Thymus (tissue), 11 donors: ENCODE measurements around the gene TAF3. TPM values are rescaled to one million over a fixed set of nuclear protein-coding genes. Genes with fewer than 3 reads are reported as not detected.

Experiments
- DNase-seq, 9 donors: peaks; one replicate each; pipeline ENCODE4 v3.0.0-alpha.2; 2013; ENCODE audit warnings: low spot score in 9 of 9, low read depth in 6 of 9, missing footprints in 1 of 9
- H3K27ac ChIP-seq, 2 donors: one replicate each; pipeline ENCODE4 v1.5.1; 2013; ENCODE audit warnings: control low read depth in 1 of 2, low read depth in 1 of 2, low read length in 1 of 2, mild to moderate bottlenecking in 1 of 2, moderate library complexity in 1 of 2
- H3K27me3 ChIP-seq, 2 donors: one replicate each; pipeline ENCODE4 v1.5.1; 2013; ENCODE audit warnings: low read length in 1 of 2; ENCODE audit not compliant: control insufficient read depth in 2 of 2, insufficient read depth in 1 of 2
- H3K36me3 ChIP-seq, 2 donors: one replicate each; pipeline ENCODE4 v1.5.1; 2013; ENCODE audit warnings: low read length in 1 of 2, mild to moderate bottlenecking in 1 of 2, moderate library complexity in 1 of 2; ENCODE audit not compliant: control insufficient read depth in 2 of 2, insufficient read depth in 2 of 2
- H3K4me1 ChIP-seq, 2 donors: one replicate each; pipeline ENCODE4 v1.5.1; 2013; ENCODE audit warnings: low read length in 2 of 2; ENCODE audit not compliant: control insufficient read depth in 2 of 2, insufficient read depth in 2 of 2
- H3K4me3 ChIP-seq, 2 donors: one replicate each; pipeline ENCODE4 v1.5.1; 2013; ENCODE audit warnings: low read length in 2 of 2, control low read depth in 1 of 2, mild to moderate bottlenecking in 1 of 2
- H3K9me3 ChIP-seq, 2 donors: one replicate each; pipeline ENCODE4 v1.5.1; 2013; ENCODE audit warnings: low read length in 1 of 2, mild to moderate bottlenecking in 1 of 2; ENCODE audit not compliant: control insufficient read depth in 2 of 2, insufficient read depth in 1 of 2
- WGBS: extraction: QIAGEN DNeasy Blood & Tissue Kit; methylation state at CpG from one replicate; pipeline ENCODE4 v1.1.7; 2013; 5-methylcytosine and 5-hydroxymethylcytosine counted together
- polyA plus RNA-seq: library from polyadenylated mRNA; stranded (reverse); fragments of 200-250 nt; gene quantifications from one replicate; pipeline ENCODE4 v1.2.3, GENCODE V29; 2013
- total RNA-seq: library from RNA; stranded (reverse); fragments of 120-200 nt; gene quantifications from one replicate; pipeline ENCODE4 v1.2.4, GENCODE V29; 2013
- donor health status: healthy.

Gene TAF3
- total and polyA plus RNA-seq, 2 donors = 2.2 to 5.7 TPM

DNA sequence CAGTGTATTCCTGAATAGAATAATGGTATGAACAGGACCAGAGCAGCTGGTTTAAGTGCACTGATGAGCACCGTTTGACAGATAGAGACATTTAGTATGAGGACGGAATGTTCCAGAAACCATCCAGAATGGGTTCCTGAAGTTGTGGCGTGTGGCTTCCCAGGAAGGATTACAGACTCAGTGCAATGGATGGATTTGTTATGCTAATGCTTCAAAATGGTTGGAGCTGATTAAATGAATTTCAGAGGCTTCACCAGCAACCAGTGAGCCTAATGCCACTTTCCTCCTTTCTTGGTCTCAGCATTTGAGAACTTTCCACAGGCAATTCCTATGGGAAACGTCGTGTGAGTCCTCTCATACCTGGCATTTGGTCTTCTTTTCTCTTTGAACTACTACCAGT lies 246.1 kb downstream of the TAF3 start:
- peaks cover 61 to 95% of the 10 kb centered on the region in 2 donors for H3K36me3 ChIP-seq
- H3K9me3 ChIP-seq = peaks cover 0 to 4% of the 10 kb centered on the region in 2 donors
- 85% methylated on average over 5 of the region's 5 CpGs for WGBS
- H3K27me3 ChIP-seq = peaks cover 0 to 3% of the 10 kb centered on the region in 2 donors
- no peak overlapping the region for H3K4me3 ChIP-seq
- DNase-seq = no peak
- H3K4me1 ChIP-seq = peaks cover 27 to 57% of the 10 kb centered on the region in 2 donors
- H3K27ac ChIP-seq = no peak overlapping the region

DNA sequence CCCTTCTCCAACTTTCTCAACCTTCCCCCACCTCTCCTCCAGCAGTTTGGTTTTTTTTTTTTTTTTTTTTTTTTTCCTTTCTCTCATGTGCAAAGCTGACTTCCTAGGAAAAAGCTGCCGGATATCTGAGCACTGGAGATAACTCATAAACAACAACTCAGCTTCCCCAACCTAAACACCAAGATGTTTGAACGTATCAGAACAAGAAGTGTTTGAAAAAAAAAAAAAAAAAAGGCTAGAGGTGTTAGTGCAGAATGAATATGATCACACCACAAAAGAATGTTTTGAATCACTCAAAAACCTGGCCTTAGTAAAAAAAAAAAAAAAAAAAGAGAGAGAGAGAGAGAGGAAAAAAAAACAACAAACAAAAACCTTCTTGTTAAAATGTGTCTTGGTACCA lies 247.3 kb downstream of the TAF3 start:
- WGBS = 67% methylated on average over 2 of the region's 2 CpGs
- peaks cover 0 to 4% of the 10 kb centered on the region in 2 donors for H3K9me3 ChIP-seq
- peaks cover 19 to 48% of the 10 kb centered on the region in 2 donors for H3K4me1 ChIP-seq
- peaks cover 0 to 3% of the 10 kb centered on the region in 2 donors for H3K27me3 ChIP-seq
- peaks cover 71 to 96% of the 10 kb centered on the region in 2 donors for H3K36me3 ChIP-seq
- no peak for DNase-seq
- no peak overlapping the region for H3K4me3 ChIP-seq
- no peak overlapping the region for H3K27ac ChIP-seq

DNA sequence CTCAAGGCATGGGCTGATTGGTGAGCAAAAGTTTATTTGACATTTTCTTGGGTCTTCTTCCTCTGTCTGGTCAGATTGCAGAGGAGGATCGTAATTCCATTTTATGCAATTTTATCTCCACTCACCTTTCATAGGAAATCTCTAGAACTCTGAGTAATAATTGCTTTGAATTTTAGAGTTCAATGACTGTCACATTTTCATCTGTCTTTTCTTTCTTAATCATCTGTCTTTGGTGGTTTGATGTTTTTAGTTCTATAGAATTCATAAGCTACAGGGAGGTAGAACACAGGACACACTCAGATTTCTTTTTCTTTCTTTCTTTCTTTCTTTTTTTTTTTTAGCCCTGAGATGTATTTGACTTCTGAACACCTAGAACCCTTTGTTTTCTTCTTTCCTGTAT lies 247.8 kb downstream of the TAF3 start:
- Histone ChIP-seq H3K4me1 (peaks cover 18 to 43% of the 10 kb centered on the region in 2 donors), H3K9me3 (peaks cover 0 to 4% of the 10 kb centered on the region in 2 donors), H3K4me3 (no peak overlapping the region), H3K36me3 (peaks cover 72 to 96% of the 10 kb centered on the region in 2 donors), H3K27ac (no peak overlapping the region), H3K27me3 (peaks cover 0 to 3% of the 10 kb centered on the region in 2 donors)
- WGBS = 88% methylated on average over 1 of the region's 1 CpG
- no peak for DNase-seq

Other genes starting within 250 kb of the TAF3 start
- 1.2 TPM for gene ITIH5, start 151.5 kb upstream of the TAF3 start, total RNA-seq
- 1.8 TPM for gene ITIH5, start 151.5 kb upstream of the TAF3 start, polyA plus RNA-seq
- gene ITIH2, start 115.2 kb upstream of the TAF3 start, total RNA-seq = 0.19 TPM
- 0.05 TPM for gene ITIH2, start 115.2 kb upstream of the TAF3 start, polyA plus RNA-seq
- 16.1 TPM for gene KIN, start 30.5 kb upstream of the TAF3 start, total RNA-seq
- 28.6 TPM for gene KIN, start 30.5 kb upstream of the TAF3 start, polyA plus RNA-seq
- 491 TPM for gene ATP5F1C, start 30.3 kb upstream of the TAF3 start, total RNA-seq
- gene ATP5F1C, start 30.3 kb upstream of the TAF3 start, polyA plus RNA-seq = 257 TPM
- gene GATA3, start 236.2 kb downstream of the TAF3 start, total RNA-seq = 6.5 TPM
- gene GATA3, start 236.2 kb downstream of the TAF3 start, polyA plus RNA-seq = 17.5 TPM